Thyroid gland (tissue), 4 donors: ENCODE measurements around the gene TSGA10IP. TPM values are rescaled to one million over a fixed set of nuclear protein-coding genes. Genes with fewer than 3 reads are reported as not detected.
A peak's percentile ranks its signal among the peaks of the same experiment; 100 is the strongest.

Source experiments
- DNase-seq, 2 donors: peaks; one replicate each; pipeline ENCODE4 v3.0.0-alpha.2; 2019
- H3K27ac ChIP-seq, 3 donors: fragments of 200-600 bp; sonication (generic); 1 replicate in 2 of 3; 2 replicates in 1 of 3; pipeline ENCODE4 v1.5.1; 2016 to 2019; ENCODE audit warnings: mild to moderate bottlenecking in 1 of 3, moderate library complexity in 1 of 3
- H3K27me3 ChIP-seq: fragments of 200-600 bp; sonication (generic); one replicate; pipeline ENCODE4 v1.5.1; 2019
- H3K36me3 ChIP-seq, 2 donors: fragments of 200-600 bp; sonication (generic); one replicate each; pipeline ENCODE4 v1.5.1; 2016 to 2019
- H3K4me1 ChIP-seq, 2 donors: fragments of 200-600 bp; sonication (generic); one replicate each; pipeline ENCODE4 v1.5.1; 2017 to 2019
- H3K4me3 ChIP-seq, 3 donors: fragments of 200-600 bp; sonication (generic); replicated peaks in 1 of 3; 1 replicate in 2 of 3; 2 replicates in 1 of 3; pipeline ENCODE4 v1.5.1; 2016; ENCODE audit warnings: mild to moderate bottlenecking in 1 of 3
- H3K9me3 ChIP-seq: fragments of 200-600 bp; sonication (generic); one replicate; pipeline ENCODE4 v1.5.1; 2017
- POLR2A ChIP-seq, 2 donors: fragments of 450-650 bp; IDR thresholded peaks; one replicate each; pipeline ENCODE4 v1.6.1; 2017; ENCODE audit warnings: antibody characterized with exemption in 2 of 2, mild to moderate bottlenecking in 2 of 2, moderate library complexity in 1 of 2
- WGBS, 2 donors: methylation state at CpG; one replicate each; pipeline ENCODE4 v1.1.5; 2017; 5-methylcytosine and 5-hydroxymethylcytosine counted together
- intact Hi-C: fragments of 100-400 bp; cut with DNase I; formaldehyde crosslinking; loops from one replicate; pipeline ENCODE4 v1.15.1; 2023
- total RNA-seq, 4 donors: library from RNA; depleted of rRNA; stranded (reverse); fragments of >200 nt; gene quantifications; one replicate each; pipeline ENCODE4 v1.2.3, GENCODE V29; 2016
- TF ChIP-seq, protein P1 (sequence below), 6 experiments: fragments of 200-600 bp in 3 of 6; fragments of 450-650 bp in 3 of 6; sonication (generic) in 3 of 6; IDR thresholded peaks; one replicate each; pipeline ENCODE4 v1.5.1; 2016 to 2019; ENCODE audit warnings: antibody characterized with exemption in 6 of 6, mild to moderate bottlenecking in 2 of 6, inconsistent platforms in 1 of 6, moderate library complexity in 1 of 6

The TSGA10IP gene
- total RNA-seq, 4 donors from 2014 or later, result 0.33 TPM; not detected in 3

GRCh38 chr11:65927904-65928397, 17.3 kb upstream of the TSGA10IP start:
- Histone ChIP-seq H3K27me3 (no peaks in the 10 kb centered on the region), H3K9me3 (no peaks in the 10 kb centered on the region), H3K4me3 (no peak overlapping the region), H3K27ac (peak overlapping the region in 1 of 3 donors; percentile 2), H3K4me1 (peaks cover 19 to 20% of the 10 kb centered on the region in 2 donors), H3K36me3 (peaks cover 3 to 7% of the 10 kb centered on the region in 2 donors)
- TF ChIP-seq, protein P1, sequence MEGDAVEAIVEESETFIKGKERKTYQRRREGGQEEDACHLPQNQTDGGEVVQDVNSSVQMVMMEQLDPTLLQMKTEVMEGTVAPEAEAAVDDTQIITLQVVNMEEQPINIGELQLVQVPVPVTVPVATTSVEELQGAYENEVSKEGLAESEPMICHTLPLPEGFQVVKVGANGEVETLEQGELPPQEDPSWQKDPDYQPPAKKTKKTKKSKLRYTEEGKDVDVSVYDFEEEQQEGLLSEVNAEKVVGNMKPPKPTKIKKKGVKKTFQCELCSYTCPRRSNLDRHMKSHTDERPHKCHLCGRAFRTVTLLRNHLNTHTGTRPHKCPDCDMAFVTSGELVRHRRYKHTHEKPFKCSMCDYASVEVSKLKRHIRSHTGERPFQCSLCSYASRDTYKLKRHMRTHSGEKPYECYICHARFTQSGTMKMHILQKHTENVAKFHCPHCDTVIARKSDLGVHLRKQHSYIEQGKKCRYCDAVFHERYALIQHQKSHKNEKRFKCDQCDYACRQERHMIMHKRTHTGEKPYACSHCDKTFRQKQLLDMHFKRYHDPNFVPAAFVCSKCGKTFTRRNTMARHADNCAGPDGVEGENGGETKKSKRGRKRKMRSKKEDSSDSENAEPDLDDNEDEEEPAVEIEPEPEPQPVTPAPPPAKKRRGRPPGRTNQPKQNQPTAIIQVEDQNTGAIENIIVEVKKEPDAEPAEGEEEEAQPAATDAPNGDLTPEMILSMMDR (IDR thresholded peaks at IDR 0.05), result no peak
- TF ChIP-seq POLR2A (IDR thresholded peaks at IDR 0.05), result no peak
- intact Hi-C loops, result no loop called here
- WGBS, 2 donors, result 59 to 67% methylated on average over 9 of the region's 9 CpGs
- peak in 1 of 2 donors; percentile 41 for DNase-seq

DNA sequence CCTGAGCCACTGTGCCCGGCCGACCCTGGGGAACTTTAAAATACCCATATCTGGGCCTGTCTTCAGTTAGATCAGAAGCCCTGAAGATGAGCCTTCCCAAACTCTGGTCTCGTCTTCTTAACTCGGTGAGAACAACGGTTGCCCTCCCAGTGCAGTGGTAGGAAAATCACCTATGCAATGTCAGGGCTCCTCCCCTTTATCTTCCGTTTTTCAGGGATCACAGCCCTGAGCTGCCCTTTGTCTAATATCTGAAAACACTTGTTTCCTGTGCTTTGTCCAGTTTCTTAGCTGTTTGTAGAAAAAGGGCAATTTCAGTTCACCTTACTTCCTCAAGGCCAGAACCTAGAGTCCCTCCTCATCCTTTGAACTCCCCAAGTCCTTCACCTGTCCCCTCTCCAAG, 16.6 kb upstream of the TSGA10IP start:
- Histone ChIP-seq H3K9me3 (no peaks in the 10 kb centered on the region), H3K4me1 (peaks cover 19 to 24% of the 10 kb centered on the region in 2 donors), H3K4me3 (no peak overlapping the region), H3K27ac (no peak overlapping the region), H3K27me3 (no peaks in the 10 kb centered on the region), H3K36me3 (no peaks in the 10 kb centered on the region)
- no peak for DNase-seq
- TF ChIP-seq POLR2A (IDR thresholded peaks at IDR 0.05), result no peak
- TF ChIP-seq, protein P1 (IDR thresholded peaks at IDR 0.05), result no peak
- WGBS, 2 donors, result 76 to 78% methylated on average over 6 of the region's 6 CpGs
- intact Hi-C loops, result no loop called here

DNA sequence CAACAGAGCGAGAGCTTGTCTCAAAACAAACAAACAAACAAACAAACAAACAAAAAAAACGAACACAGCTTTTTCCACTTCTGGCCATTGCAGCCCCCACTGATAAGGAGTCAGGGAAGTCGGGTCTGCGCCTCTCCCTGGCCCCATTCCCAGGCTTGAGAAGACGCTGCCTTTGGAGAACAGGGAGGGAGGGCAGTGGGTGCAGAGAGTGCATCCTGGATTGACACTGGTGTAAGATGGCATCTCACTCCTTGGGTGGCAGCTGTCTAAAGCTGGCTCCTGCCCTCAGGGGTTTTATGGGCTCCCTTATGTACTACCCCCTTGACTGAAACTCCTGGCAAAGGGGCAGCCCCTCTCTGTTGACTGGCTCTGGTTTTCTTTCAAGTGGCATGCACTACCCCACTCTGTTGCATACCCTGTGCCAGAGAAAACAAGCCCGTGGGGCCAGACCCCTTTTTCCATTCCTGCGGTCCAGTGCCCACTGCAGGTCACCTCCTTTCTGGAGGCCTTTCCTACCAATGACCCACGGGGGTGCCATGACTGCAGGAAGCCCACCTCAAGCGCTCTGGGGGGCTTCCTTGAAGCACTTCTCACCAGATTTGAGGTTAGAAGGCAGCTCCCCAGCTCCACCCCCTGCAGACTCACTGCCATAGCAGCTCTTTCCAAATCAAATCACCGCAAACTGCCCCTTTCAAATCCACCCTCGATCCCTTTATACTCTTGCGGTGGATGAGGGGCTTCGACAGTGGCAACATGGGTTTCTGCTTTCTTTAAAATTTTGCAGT, 13.3 kb upstream of the TSGA10IP start:
- Histone ChIP-seq H3K27me3 (no peaks in the 10 kb centered on the region), H3K4me3 (no peak overlapping the region), H3K36me3 (no peaks in the 10 kb centered on the region), H3K4me1 (peaks cover 8 to 15% of the 10 kb centered on the region in 2 donors), H3K9me3 (no peaks in the 10 kb centered on the region), H3K27ac (peak overlapping the region in 2 of 3 donors; percentile 2 to 5)
- TF ChIP-seq, protein P1 (IDR thresholded peaks at IDR 0.05), result no peak
- TF ChIP-seq POLR2A (IDR thresholded peaks at IDR 0.05), result no peak
- no peak for DNase-seq
- intact Hi-C loops, result no loop called here
- 38 to 52% methylated on average over 13 of the region's 13 CpGs for WGBS, 2 donors

DNA sequence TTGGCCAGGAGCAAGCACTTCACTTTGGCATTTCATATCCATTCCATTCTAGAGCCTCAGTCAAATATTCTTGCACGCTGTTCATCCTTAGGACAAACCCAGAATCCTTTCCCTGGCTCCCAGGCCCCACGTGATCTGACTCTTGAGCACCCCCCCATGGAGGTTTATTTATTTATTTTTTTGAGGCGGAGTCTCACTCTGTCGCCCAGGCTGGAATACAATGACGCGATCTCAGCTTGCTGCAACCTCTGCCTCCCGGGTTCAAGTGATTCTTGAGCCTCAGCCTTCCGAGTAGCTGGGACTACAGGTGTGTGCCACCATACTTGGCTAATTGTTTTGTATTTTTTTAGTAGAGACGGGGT, 12.7 kb upstream of the TSGA10IP start:
- no peak overlapping the region for H3K4me3 ChIP-seq
- H3K9me3 ChIP-seq, result no peaks in the 10 kb centered on the region
- DNase-seq, result peak in 1 of 2 donors; percentile 30
- peaks cover 8 to 14% of the 10 kb centered on the region in 2 donors for H3K4me1 ChIP-seq
- peak overlapping the region in 1 of 3 donors; percentile 2 for H3K27ac ChIP-seq
- no peaks in the 10 kb centered on the region for H3K27me3 ChIP-seq
- 41 to 48% methylated on average over 9 of the region's 9 CpGs for WGBS, 2 donors
- intact Hi-C loops, result no loop called here
- no peak for TF ChIP-seq POLR2A (IDR thresholded peaks at IDR 0.05)
- TF ChIP-seq, protein P1 (IDR thresholded peaks at IDR 0.05), result no peak
- no peaks in the 10 kb centered on the region for H3K36me3 ChIP-seq

DNA sequence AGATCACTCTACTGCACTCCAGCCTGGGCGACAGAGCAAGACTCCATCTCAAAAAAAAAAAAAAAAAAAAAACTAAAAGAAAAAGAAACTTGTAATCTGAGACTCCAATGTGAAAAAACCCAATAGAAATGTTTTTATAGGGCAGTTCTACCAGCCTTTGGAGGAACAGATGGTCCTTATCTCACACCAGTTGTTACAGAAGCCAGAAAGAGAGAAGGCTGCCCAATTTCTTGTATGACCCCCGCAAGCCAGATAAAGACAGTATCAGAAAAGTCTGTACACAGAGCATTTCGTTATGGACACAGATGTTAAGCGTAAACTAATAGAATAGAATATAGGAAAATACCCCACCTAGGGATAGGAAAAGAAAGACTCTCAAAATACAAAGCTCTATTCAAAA, 11.3 kb upstream of the TSGA10IP start:
- Histone ChIP-seq H3K36me3 (no peaks in the 10 kb centered on the region), H3K4me1 (peaks cover 8 to 14% of the 10 kb centered on the region in 2 donors), H3K9me3 (no peaks in the 10 kb centered on the region), H3K4me3 (no peak overlapping the region), H3K27me3 (no peaks in the 10 kb centered on the region), H3K27ac (peak overlapping the region in 2 of 3 donors; percentile 45 to 54)
- WGBS, 2 donors, result 54 to 60% methylated on average over 4 of the region's 4 CpGs
- intact Hi-C loops, result no loop called here
- TF ChIP-seq POLR2A (IDR thresholded peaks at IDR 0.05), result no peak
- TF ChIP-seq, protein P1 (IDR thresholded peaks at IDR 0.05), result no peak
- DNase-seq, result no peak
